ENCODE measurements around the gene ACADVL. TPM values are rescaled to one million over a fixed set of nuclear protein-coding genes. Genes with fewer than 3 reads are reported as not detected.

The ACADVL gene
- total RNA-seq, 1 donor from 2014 or later = 354 TPM

DNA sequence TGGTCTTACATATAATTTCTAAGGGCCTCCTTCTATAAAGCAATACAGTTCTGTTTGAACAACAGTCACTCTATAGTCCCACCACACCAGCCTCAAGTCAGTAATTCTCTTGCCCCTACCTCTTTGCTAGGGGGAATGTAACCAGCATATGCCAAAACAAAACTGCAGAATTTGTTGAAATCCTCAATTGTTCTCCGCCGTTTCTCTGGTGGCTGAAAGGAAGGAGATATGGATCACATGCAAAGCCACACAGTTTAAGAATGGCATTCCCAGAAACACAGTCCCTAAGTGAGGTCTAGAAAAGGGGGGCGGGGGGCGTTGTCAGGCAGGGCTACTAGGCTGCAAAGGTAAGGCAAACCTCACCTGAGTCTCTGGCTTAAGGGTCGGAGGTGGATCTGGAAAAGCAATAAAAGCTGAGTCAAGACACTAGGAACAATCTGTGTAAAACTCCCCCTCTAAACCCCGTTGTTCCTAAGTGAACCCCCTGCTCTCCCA is 17.6 kb downstream of the ACADVL start:
- peak overlapping the region; percentile 68 for H3K27ac Mint-ChIP-seq (ENCODE audit: unreplicated experiment)
- H3K27me3 Mint-ChIP-seq (ENCODE audit: unreplicated experiment) = no peaks in the 10 kb centered on the region
- DNase-seq (ENCODE audit: extremely low spot score, unreplicated experiment) = no peak
- peak overlapping the region; percentile 99 for H3K4me3 Mint-ChIP-seq (ENCODE audit: unreplicated experiment)
- H3K36me3 Mint-ChIP-seq (ENCODE audit: unreplicated experiment) = peaks cover 40% of the 10 kb centered on the region
- TF ChIP-seq, protein P1, sequence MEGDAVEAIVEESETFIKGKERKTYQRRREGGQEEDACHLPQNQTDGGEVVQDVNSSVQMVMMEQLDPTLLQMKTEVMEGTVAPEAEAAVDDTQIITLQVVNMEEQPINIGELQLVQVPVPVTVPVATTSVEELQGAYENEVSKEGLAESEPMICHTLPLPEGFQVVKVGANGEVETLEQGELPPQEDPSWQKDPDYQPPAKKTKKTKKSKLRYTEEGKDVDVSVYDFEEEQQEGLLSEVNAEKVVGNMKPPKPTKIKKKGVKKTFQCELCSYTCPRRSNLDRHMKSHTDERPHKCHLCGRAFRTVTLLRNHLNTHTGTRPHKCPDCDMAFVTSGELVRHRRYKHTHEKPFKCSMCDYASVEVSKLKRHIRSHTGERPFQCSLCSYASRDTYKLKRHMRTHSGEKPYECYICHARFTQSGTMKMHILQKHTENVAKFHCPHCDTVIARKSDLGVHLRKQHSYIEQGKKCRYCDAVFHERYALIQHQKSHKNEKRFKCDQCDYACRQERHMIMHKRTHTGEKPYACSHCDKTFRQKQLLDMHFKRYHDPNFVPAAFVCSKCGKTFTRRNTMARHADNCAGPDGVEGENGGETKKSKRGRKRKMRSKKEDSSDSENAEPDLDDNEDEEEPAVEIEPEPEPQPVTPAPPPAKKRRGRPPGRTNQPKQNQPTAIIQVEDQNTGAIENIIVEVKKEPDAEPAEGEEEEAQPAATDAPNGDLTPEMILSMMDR (IDR thresholded peaks at IDR 0.05) = no peak
- H3K4me1 Mint-ChIP-seq (ENCODE audit: unreplicated experiment) = peaks cover 63% of the 10 kb centered on the region
- no peaks in the 10 kb centered on the region for H3K9me3 Mint-ChIP-seq (ENCODE audit: unreplicated experiment)

DNA sequence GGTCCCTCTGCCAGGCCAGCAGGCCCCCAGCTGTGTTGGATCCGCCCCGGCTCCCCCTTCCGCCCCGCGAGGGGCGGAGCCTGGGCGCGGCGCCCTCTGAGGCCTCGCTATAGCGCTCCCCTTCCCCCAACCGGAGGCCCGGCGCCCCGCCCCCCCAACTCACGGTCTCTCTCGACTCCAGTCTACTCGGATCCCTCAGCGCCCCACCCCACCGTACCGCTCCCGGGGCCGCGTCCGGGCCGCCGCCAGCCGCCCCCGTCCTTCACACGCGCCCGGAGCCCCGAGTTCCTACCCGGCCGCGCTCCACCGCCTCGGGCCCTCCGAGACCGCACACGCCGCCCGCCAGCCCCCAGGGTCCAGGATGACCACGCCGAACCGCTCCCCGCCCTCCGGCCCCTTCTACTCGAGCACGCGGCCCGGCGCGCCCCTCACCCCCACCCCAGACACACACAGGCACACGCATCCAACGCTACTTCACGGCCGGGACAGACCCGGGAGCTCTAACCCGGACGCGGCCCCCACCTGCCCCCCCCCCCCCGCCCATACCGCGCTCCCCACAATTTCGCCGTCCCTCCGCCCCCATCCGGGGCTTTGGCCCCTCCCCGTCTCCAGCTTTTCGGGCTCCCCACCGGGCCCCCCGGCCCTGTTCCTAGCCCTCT is 18.2 kb downstream of the ACADVL start:
- H3K4me1 Mint-ChIP-seq (ENCODE audit: unreplicated experiment) = peaks cover 59% of the 10 kb centered on the region

GRCh38 chr17:7238420-7239090 is 18.8 kb downstream of the ACADVL start:
- Mint-ChIP-seq H3K4me1 (ENCODE audit: unreplicated experiment) (peaks cover 59% of the 10 kb centered on the region), H3K27me3 (ENCODE audit: unreplicated experiment) (no peaks in the 10 kb centered on the region), H3K27ac (ENCODE audit: unreplicated experiment) (peak overlapping the region; percentile 93), H3K36me3 (ENCODE audit: unreplicated experiment) (peaks cover 42% of the 10 kb centered on the region), H3K4me3 (ENCODE audit: unreplicated experiment) (peak overlapping the region; percentile 99), H3K9me3 (ENCODE audit: unreplicated experiment) (no peaks in the 10 kb centered on the region)
- no peak for DNase-seq (ENCODE audit: extremely low spot score, unreplicated experiment)
- TF ChIP-seq, protein P1 (IDR thresholded peaks at IDR 0.05) = no peak

More for the DNA sequence above, 18.2 kb downstream of the ACADVL start:
- DNase-seq (ENCODE audit: extremely low spot score, unreplicated experiment) = peak; percentile 90
- TF ChIP-seq, protein P1 (IDR thresholded peaks at IDR 0.05) = no peak
- peak overlapping the region; percentile 99 for H3K4me3 Mint-ChIP-seq (ENCODE audit: unreplicated experiment)
- H3K27ac Mint-ChIP-seq (ENCODE audit: unreplicated experiment) = peak overlapping the region; percentile 68
- peaks cover 40% of the 10 kb centered on the region for H3K36me3 Mint-ChIP-seq (ENCODE audit: unreplicated experiment)
- H3K27me3 Mint-ChIP-seq (ENCODE audit: unreplicated experiment) = no peaks in the 10 kb centered on the region
- H3K9me3 Mint-ChIP-seq (ENCODE audit: unreplicated experiment) = no peaks in the 10 kb centered on the region

DNA sequence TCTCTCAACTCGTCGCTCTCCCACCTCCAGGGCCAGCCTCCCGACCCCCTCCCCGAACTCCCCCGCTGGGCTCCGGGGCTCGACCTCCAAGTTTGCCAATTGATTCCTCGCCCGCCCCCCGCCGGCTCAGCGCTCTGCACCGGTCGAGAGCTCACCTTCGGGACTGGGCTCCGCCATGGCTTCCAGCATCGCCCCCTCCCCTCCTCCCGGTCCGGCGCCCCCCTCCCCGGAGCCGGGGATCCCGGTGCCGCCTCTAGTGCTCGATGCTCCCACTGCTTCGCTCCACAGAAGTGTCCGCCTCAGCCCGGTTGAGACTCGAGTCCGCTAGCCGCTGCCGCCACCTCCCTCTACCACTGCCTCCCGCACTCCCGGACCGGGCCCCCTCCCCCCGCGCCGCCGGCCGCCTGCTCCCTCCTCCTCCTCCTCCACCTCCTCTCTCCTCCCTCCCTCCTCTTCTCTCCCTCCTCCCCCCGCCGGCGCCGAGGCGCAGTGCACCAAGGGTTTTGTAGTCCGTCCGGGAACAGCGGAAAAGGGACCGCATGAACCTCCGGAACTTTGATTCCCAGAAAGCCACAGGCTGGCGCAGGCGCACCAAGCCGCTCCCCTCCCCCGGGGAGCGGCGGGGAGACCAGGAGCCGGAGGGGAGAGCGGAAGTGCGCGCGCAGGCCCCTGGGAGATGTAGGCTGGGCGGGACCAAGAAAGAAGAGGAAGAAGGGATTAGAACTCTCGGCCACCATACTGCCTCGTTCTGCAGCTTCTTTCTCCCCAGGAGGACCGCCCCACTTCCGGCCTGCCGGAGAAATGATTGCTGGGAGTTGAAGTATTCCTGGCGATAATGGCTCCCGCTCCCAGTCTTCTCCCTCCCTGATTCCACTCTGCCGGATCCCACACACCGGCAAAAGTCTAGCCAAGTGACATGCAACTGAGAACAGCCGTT is 19.6 kb downstream of the ACADVL start, which contains the start of gene PHF23:
Gene PHF23, minus strand, starts transcription at position 367 of the 937 bp plus-strand sequence. Its CDS starts 178 bp downstream, at position 189.
- peaks cover 59% of the 10 kb centered on the region for H3K4me1 Mint-ChIP-seq (ENCODE audit: unreplicated experiment)
- H3K27me3 Mint-ChIP-seq (ENCODE audit: unreplicated experiment) = no peaks in the 10 kb centered on the region
- TF ChIP-seq, protein P1 (IDR thresholded peaks at IDR 0.05) = no peak
- peak; percentile 100 for DNase-seq (ENCODE audit: extremely low spot score, unreplicated experiment)
- peaks cover 43% of the 10 kb centered on the region for H3K36me3 Mint-ChIP-seq (ENCODE audit: unreplicated experiment)
- peak within 1 kb of the TSS; percentile 99 for H3K4me3 Mint-ChIP-seq (ENCODE audit: unreplicated experiment)
- no peaks in the 10 kb centered on the region for H3K9me3 Mint-ChIP-seq (ENCODE audit: unreplicated experiment)
- H3K27ac Mint-ChIP-seq (ENCODE audit: unreplicated experiment) = peak within 1 kb of the TSS; percentile 93

All from osteocyte (in vitro differentiated cells).